Neutrophil (primary cell): ENCODE measurements around the gene ADCY3.

Experiments used
- H3K27ac ChIP-seq: fragments of 200-600 bp; sonication (generic); 2 replicates; pipeline ENCODE4 v1.5.1; 2016; ENCODE audit warnings: mild to moderate bottlenecking, moderate library complexity
- H3K27me3 ChIP-seq: fragments of 200-600 bp; sonication (generic); 2 replicates; pipeline ENCODE4 v1.6.0; 2016; ENCODE audit warnings: mild to moderate bottlenecking
- H3K36me3 ChIP-seq: fragments of 200-600 bp; sonication (generic); 2 replicates; pipeline ENCODE4 v1.5.1; 2017
- H3K4me1 ChIP-seq, 2 experiments: fragments of 200-600 bp in 1 of 2; sonication (generic) in 1 of 2; 1 replicate in 1 of 2; 2 replicates in 1 of 2; pipeline versions ENCODE4 v1.5.1 to v1.6.1; 2013 to 2016; ENCODE audit warnings: low read depth in 1 of 2, low read length in 1 of 2, mild to moderate bottlenecking in 1 of 2, moderate library complexity in 1 of 2; ENCODE audit not compliant: control insufficient read depth in 1 of 2, insufficient read depth in 1 of 2
- H3K4me3 ChIP-seq, 2 experiments: fragments of 200-600 bp in 1 of 2; sonication (generic) in 1 of 2; 1 replicate in 1 of 2; 2 replicates in 1 of 2; pipeline ENCODE4 v1.5.1; 2013 to 2016; ENCODE audit warnings: low read depth in 1 of 2, low read length in 1 of 2, mild to moderate bottlenecking in 1 of 2, moderate library complexity in 1 of 2
- H3K9me3 ChIP-seq: fragments of 200-600 bp; sonication (generic); 2 replicates; pipeline ENCODE4 v1.5.1; 2016
- CTCF ChIP-seq: fragments of 200-600 bp; sonication (generic); IDR thresholded peaks from 2 replicates; pipeline ENCODE4 v1.5.1; 2016; ENCODE audit warnings: antibody characterized with exemption

The ADCY3 gene

GRCh38 chr2:24774373-24774772, 145.7 kb downstream of the ADCY3 start:
- H3K4me3 ChIP-seq, result no peak overlapping the region
- peaks cover 16% of the 10 kb centered on the region for H3K36me3 ChIP-seq
- H3K27ac ChIP-seq, result no peak overlapping the region
- no peak for TF ChIP-seq CTCF
- peaks cover 6 to 8% of the 10 kb centered on the region in 2 experiments for H3K4me1 ChIP-seq
- H3K9me3 ChIP-seq, result no peaks in the 10 kb centered on the region
- no peaks in the 10 kb centered on the region for H3K27me3 ChIP-seq

DNA sequence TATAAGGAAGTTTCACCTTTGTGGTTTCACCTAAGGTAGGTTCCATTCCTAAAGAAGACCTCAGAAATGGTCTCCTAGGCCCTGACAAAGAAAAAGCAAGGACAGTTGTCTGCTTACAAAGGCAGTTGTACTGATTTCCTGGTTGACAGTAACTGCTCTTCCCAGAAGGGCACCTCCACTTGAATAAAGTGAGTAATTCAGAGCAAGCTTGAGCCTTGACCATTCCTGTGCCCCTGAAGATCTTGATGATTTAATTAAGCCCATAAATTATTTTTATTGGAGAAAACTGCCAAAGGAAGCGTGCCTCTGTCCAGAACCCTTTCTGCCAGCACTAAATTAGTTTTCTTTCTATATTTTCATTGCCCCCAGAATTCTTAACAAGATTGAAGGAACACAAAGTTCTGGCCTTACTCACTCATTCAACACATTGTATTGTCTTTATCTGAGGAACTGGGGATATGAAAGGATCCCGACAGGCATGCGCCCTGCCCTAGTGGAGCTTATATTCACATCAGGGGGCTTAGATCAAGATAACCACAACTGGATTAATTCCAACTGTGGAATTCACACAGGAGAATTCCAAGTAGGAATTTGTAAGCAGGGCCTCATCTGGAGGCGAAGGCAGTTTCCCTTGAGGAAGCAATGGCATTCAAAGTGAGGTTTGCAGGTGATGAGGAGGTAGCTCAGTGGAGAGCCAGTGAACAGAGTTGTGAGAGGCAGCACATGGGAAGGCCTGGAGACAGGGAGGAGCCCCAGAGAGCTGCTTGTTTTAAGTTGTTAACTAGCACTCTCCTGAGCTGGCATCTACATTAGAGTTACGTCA, 148.1 kb downstream of the ADCY3 start:
- no peak overlapping the region for H3K27ac ChIP-seq
- peaks cover 37% of the 10 kb centered on the region for H3K36me3 ChIP-seq
- TF ChIP-seq CTCF, result no peak
- no peaks in the 10 kb centered on the region for H3K27me3 ChIP-seq
- no peak overlapping the region for H3K4me3 ChIP-seq
- H3K9me3 ChIP-seq, result no peaks in the 10 kb centered on the region
- no peaks in the 10 kb centered on the region for H3K4me1 ChIP-seq

DNA sequence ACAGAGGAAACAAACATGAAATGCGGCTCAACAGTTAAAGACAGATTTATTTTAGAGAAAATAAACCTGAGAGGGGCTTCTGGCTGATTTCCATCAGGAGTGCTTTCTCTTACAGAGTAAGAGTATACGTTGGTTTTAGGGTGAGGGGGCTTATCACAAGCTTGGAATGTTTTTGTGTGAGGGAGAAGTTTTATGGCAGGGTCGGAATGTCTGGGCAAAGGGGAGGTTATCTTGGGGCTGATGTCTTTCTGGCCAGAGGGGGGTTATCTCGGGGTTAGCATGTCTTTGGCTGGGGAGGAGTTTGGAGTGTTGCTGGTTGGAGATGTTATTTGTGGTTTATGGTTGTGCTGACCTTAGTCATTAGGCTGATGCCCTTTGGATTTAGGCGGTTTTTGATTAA, 149.0 kb downstream of the ADCY3 start:
- H3K9me3 ChIP-seq, result no peaks in the 10 kb centered on the region
- no peak for TF ChIP-seq CTCF
- H3K4me1 ChIP-seq, result no peaks in the 10 kb centered on the region
- no peaks in the 10 kb centered on the region for H3K27me3 ChIP-seq
- no peak overlapping the region for H3K4me3 ChIP-seq
- peaks cover 40% of the 10 kb centered on the region for H3K36me3 ChIP-seq
- H3K27ac ChIP-seq, result no peak overlapping the region
